GM12878 (cell line): ENCODE measurements around the gene DIS3L. TPM values are rescaled to one million over a fixed set of nuclear protein-coding genes. Genes with fewer than 3 reads are reported as not detected.
"Not testable (repeated sequence)": the region's sequence is repeated elsewhere in the genome, so short reads cannot be mapped to it uniquely, and the experiment has no call there.

Source experiments
- ATAC-seq: fragments of 200-7000 bp; cut with Tn5 transposase; 3 replicates; pipeline ENCODE4 v1.9.1; 2020; ENCODE audit warnings: mild to moderate bottlenecking, moderate library complexity
- BruUV-seq: library from RNA; stranded (reverse); fragments of 400-500 nt; replicated peaks from 2 replicates; lab custom pipeline; 2021; lab: Mats Ljungman, UMichigan
- CTCF ChIA-PET: fragments of 300-600 bp; sonication (Branson Sonifier 250); formaldehyde crosslinking; extraction: SDS; loops from one replicate; lab custom pipeline; 2021; ENCODE audit warnings: inconsistent platforms; lab: Yijun Ruan, JAX
- POLR2A ChIA-PET: fragments of 350-600 bp; formaldehyde crosslinking; extraction: SDS; loops from one replicate; lab custom pipeline; 2021; ENCODE audit warnings: inconsistent platforms; lab: Charles Lee
- RAD21 ChIA-PET: fragments of 300-600 bp; sonication (Branson Sonifier 250); formaldehyde crosslinking; loops from one replicate; lab custom pipeline; 2023; ENCODE audit warnings: antibody characterized with exemption; ENCODE audit not compliant: unreplicated experiment; lab: Charles Lee
- SMC1A ChIA-PET: fragments of 300-600 bp; sonication (Branson Sonifier 250); formaldehyde crosslinking; loops from one replicate; lab custom pipeline; 2023; ENCODE audit not compliant: unreplicated experiment, uncharacterized antibody; lab: Charles Lee
- DNase-seq: peaks from one replicate; pipeline ENCODE4 v3.0.0-alpha.2; 2011; ENCODE audit warnings: low read depth, low spot score
- FAIRE-seq: peaks from 3 replicates; lab custom pipeline; 2011; peaks lifted over from hg19 to GRCh38; lab: Jason Lieb, UNC
- H2AFZ ChIP-seq: 2 replicates; pipeline ENCODE4 v1.6.0; 2011; ENCODE audit warnings: low read depth, low read length, control low read depth; ENCODE audit not compliant: control insufficient read depth
- H3K27ac ChIP-seq: 2 replicates; pipeline ENCODE4 v1.5.1; 2011; ENCODE audit warnings: control low read depth; ENCODE audit not compliant: control insufficient read depth, insufficient read depth
- H3K27me3 ChIP-seq, 2 experiments: replicated peaks in 1 of 2; 2 replicates each; pipeline versions ENCODE4 v1.6.0 to v1.6.1; 2011; ENCODE audit warnings: low read length in 1 of 2; ENCODE audit not compliant: control insufficient read depth in 2 of 2, insufficient read depth in 2 of 2
- H3K36me3 ChIP-seq, 2 experiments: 2 replicates each; pipeline ENCODE4 v1.5.1; 2011; ENCODE audit warnings: low read length in 1 of 2; ENCODE audit not compliant: control insufficient read depth in 2 of 2, insufficient read depth in 2 of 2
- H3K4me1 ChIP-seq: 2 replicates; pipeline ENCODE4 v1.6.1; 2011; ENCODE audit warnings: mild to moderate bottlenecking, low read length, moderate library complexity, mixed read lengths; ENCODE audit not compliant: control insufficient read depth, insufficient read depth
- H3K4me2 ChIP-seq: 2 replicates; pipeline ENCODE4 v1.6.0; 2011; ENCODE audit warnings: control low read depth; ENCODE audit not compliant: control insufficient read depth, insufficient read depth
- H3K4me3 ChIP-seq: fragments of 200-600 bp; sonication (generic); 2 replicates; pipeline ENCODE4 v1.5.1; 2016
- H3K79me2 ChIP-seq: 2 replicates; pipeline ENCODE4 v1.6.0; 2011; ENCODE audit warnings: low read length; ENCODE audit not compliant: control insufficient read depth, insufficient read depth
- H3K9ac ChIP-seq: 2 replicates; pipeline ENCODE4 v1.8.0; 2011; ENCODE audit warnings: low read length, control low read depth, mixed read lengths; ENCODE audit not compliant: control insufficient read depth, insufficient read depth
- H3K9me3 ChIP-seq: replicated peaks from 3 replicates; pipeline ENCODE4 v1.5.1; 2011; ENCODE audit warnings: mild to moderate bottlenecking, low read length; ENCODE audit not compliant: control insufficient read depth, insufficient read depth
- H4K20me1 ChIP-seq: 2 replicates; pipeline ENCODE4 v1.6.0; 2011; ENCODE audit not compliant: control insufficient read depth, insufficient read depth
- CREB1 ChIP-seq: IDR thresholded peaks from 2 replicates; pipeline ENCODE4 v1.6.1; 2012; ENCODE audit warnings: low read depth, mild to moderate bottlenecking, inconsistent platforms
- EGR1 ChIP-seq, 2 experiments: IDR thresholded peaks; 1 replicate in 1 of 2; 2 replicates in 1 of 2; pipeline ENCODE4 v1.6.1; 2011 to 2012; ENCODE audit warnings: low read depth in 2 of 2, low read length in 2 of 2, borderline replicate concordance in 1 of 2, mild to moderate bottlenecking in 1 of 2, moderate library complexity in 1 of 2
- JUNB ChIP-seq: IDR thresholded peaks from 2 replicates; pipeline ENCODE4 v1.6.1; 2016; ENCODE audit warnings: antibody characterized with exemption, mild to moderate bottlenecking
- MTA2 ChIP-seq: fragments of 450-650 bp; IDR thresholded peaks from 2 replicates; pipeline ENCODE4 v1.6.1; 2016; ENCODE audit warnings: low read depth, mild to moderate bottlenecking, moderate library complexity
- REST ChIP-seq: IDR thresholded peaks from 2 replicates; pipeline ENCODE4 v1.6.1; 2012; ENCODE audit warnings: mild to moderate bottlenecking, low read depth, low read length
- SPI1 ChIP-seq: IDR thresholded peaks from 2 replicates; pipeline ENCODE4 v1.6.1; 2011; ENCODE audit warnings: low read depth, mild to moderate bottlenecking, low read length, moderate library complexity, borderline replicate concordance; ENCODE audit not compliant: insufficient read depth
- WGBS: methylation state at CpG from one replicate; pipeline ENCODE4 v1.1.6; 2016; ENCODE audit warnings: low lambda C conversion rate; ENCODE audit not compliant: insufficient replicate concordance, insufficient coverage; ENCODE audit errors: missing lambda C conversion rate; 5-methylcytosine and 5-hydroxymethylcytosine counted together
- in situ Hi-C: fragments of 300-500 bp; cut with MboI; formaldehyde crosslinking; loops from 9 replicates; pipeline ENCODE4 v1.14.3; 2018; ENCODE audit warnings: mixed read lengths
- intact Hi-C: fragments of 100-400 bp; cut with micrococcal nuclease; formaldehyde crosslinking; loops from one replicate; pipeline ENCODE4 v1.14.2; 2022; ENCODE audit not compliant: unreplicated experiment
- polyA plus RNA-seq, 11 experiments: library from polyadenylated mRNA; depleted of rRNA in 4 of 11; unstranded in 6 of 11; stranded (reverse) in 5 of 11; fragments of >200 nt; fragmentation: Nextera tagmentation in 4 of 11; fragmentation: Illumina TruSeq in 1 of 11; extraction: Ambion mirVana in 4 of 11; extraction: Trizol in 1 of 11; gene quantifications; 1 replicate in 1 of 11; 2 replicates in 10 of 11; pipeline versions ENCODE4 v1.2.1 to v1.2.3, GENCODE V29; 2011 to 2016; ENCODE audit warnings: inconsistent platforms in 2 of 11, missing spikeins in 2 of 11, low read depth in 1 of 11
- total RNA-seq, 4 experiments: library from RNA; depleted of rRNA in 3 of 4; stranded (reverse); fragments of >200 nt in 3 of 4; fragmentation: Illumina TruSeq in 1 of 4; extraction: Trizol in 1 of 4; gene quantifications; 2 replicates each; pipeline versions ENCODE4 v1.2.1 to v1.2.3, GENCODE V29; 2013 to 2021

The DIS3L gene
- total and polyA plus RNA-seq, 10 of the 15 experiments (the other 5 are each of a cell fraction or from before 2014, with no cell fraction given): 7.6 to 33.7 (median 25.5) TPM

GRCh38 chr15:66359740-66360139 is 66.4 kb downstream of the DIS3L start (continued):
- no peak for TF ChIP-seq REST
- peak; percentile 32; the same call in 1 of the 2 replicates for TF ChIP-seq JUNB
- TF ChIP-seq EGR1 (IDR thresholded peaks at IDR 0.05; ENCODE audit: borderline replicate concordance in 1 of 2, low read depth in 2 of 2, low read length in 2 of 2): 0 out of 3 replicates have a peak, but pooled peaks of 1 of the 2 experiments have one; percentile 43
- 0 out of 2 replicates have a peak, but pooled peaks have one; percentile 21 for TF ChIP-seq MTA2
- peak; percentile 48; the same call in 1 of the 2 replicates for TF ChIP-seq CREB1
- TF ChIP-seq SPI1: peak; percentile 49; the same call in 1 of the 2 replicates

GRCh38 chr15:66361745-66362460 is 68.5 kb downstream of the DIS3L start:
- SMC1A ChIA-PET, H3K27me3 ChIP-seq, H3K4me1 ChIP-seq, POLR2A ChIA-PET, H3K79me2 ChIP-seq, ATAC-seq, FAIRE-seq, RAD21 ChIA-PET, intact Hi-C loops, H3K36me3 ChIP-seq, H3K27ac ChIP-seq, H2AFZ ChIP-seq, H3K4me3 ChIP-seq, H3K4me2 ChIP-seq, in situ Hi-C loops, H3K9ac ChIP-seq, DNase-seq, BruUV-seq, CTCF ChIA-PET, H4K20me1 ChIP-seq, H3K9me3 ChIP-seq: not testable (repeated sequence)
- WGBS: 89% methylated on average over 14 of the region's 15 CpGs
